Fibroblast of skin of scalp (primary cell): ENCODE data around the gene FBXL16.

Source experiments
- DNase-seq: peaks from one replicate; pipeline ENCODE4 v3.0.0-alpha.2; 2013

FBXL16 gene

DNA sequence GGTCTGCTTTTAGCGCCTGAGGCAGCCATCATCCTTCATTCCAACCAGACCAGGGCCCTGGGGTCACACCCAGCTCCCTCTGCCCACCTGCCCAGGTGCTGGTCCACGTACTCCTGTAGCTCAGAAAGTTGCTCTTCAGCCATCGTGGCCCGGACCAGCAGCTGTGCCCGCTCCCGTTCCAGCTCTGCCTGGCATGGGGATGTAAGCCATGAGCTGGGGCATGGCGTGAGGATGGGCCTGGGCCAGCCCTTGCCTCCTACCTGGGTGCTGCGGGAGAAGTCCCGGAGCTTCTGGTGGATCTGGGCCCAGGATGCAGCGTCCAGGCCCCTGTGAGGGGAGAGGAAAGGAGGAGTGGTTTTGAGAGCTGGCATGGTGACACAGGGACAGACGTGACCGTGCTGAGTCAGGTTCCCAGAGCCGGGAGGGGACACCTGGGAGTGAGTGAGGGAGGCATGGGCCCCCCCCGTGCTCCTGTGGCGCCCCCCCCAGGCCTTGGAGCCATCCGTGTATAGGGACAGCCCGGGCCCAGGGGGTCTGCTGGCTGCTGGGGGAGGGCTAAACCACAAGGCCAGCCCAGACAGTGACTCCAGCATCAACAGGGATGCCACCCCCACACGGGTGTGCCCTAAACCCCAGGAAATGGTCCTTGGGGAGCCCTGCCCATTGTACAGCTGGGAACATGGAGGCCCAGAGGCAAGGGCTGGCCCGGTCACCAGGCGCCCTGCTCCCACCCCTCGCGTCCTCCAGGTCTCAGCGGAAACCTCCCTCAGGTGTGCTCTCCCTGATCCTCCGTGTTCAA, 17.4 kb upstream of the FBXL16 start:
- DNase-seq = no peak

DNA sequence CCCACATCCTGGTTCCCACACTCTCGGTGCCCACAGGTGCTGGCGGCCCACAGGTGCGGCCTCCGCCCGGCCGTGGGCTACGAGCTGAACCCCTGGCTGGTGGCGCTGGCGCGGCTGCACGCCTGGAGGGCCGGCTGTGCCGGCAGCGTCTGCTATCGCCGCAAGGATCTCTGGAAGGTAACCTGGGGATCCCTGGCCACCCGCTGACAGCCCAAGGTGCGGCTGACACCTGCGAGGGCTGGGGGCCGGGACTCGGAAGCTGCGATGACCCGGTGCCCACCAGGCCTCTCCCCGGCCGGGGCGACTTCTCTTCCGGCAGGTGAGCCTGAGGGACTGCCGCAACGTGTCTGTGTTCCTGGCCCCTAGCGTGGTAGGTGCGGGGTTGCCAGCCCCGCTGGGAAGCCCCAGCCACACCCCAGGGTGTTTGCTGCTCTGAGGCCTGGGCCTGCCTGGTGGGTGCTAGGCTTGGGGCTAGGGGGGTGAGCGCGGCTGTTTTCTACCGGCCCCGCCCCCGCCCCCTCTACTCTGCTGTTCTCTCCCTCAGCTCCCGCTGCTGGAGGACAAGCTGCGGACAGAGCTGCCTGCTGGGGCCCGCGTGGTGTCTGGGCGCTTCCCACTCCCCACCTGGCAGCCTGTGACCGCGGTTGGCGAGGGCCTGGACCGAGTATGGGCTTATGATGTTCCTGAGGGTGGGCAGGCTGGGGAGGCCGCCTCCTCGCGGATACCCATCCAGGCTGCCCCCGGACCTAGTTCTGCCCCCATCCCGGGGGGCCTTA, 16.4 kb upstream of the FBXL16 start:
- no peak for DNase-seq

DNA sequence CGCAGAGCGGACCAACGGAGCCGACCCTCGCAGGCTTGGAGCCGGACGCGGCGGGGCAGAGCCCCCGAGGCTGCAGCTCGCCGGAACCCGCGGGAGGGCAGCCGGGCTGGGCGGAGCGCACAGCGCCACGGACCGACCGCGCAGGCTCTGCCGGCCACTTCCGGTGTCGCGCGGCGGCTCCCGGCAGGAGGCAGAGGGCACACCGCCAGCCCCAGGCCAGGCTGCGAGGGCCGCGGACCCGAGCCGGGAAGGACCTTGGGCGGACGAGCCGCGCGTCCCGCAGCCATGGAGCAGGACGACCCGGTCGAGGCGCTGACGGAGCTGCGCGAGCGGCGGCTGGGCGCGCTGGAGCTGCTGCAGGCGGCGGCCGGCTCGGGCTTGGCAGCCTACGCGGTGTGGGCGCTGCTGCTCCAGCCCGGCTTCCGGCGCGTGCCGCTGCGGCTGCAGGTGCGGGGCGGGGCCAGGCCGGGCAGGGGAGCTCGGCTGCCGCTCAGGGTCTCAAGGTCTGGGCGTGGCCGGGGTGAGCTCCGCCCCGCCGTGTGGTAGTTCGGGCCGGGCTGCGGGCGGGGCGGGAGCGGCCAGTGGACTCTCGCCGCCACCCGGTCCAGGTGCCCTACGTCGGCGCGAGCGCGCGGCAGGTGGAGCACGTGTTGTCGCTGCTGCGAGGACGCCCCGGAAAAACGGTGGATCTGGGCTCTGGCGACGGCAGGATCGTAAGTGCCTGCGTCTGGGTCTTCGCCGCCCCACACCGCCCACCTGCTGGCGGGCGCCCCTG, 15.6 kb upstream of the FBXL16 start, which contains the start of gene ANTKMT:
Gene ANTKMT, plus strand, starts transcription at position 157 of the 775 bp plus-strand sequence. Its CDS starts 129 bp downstream, at position 286.
- DNase-seq = peak; percentile 75

DNA sequence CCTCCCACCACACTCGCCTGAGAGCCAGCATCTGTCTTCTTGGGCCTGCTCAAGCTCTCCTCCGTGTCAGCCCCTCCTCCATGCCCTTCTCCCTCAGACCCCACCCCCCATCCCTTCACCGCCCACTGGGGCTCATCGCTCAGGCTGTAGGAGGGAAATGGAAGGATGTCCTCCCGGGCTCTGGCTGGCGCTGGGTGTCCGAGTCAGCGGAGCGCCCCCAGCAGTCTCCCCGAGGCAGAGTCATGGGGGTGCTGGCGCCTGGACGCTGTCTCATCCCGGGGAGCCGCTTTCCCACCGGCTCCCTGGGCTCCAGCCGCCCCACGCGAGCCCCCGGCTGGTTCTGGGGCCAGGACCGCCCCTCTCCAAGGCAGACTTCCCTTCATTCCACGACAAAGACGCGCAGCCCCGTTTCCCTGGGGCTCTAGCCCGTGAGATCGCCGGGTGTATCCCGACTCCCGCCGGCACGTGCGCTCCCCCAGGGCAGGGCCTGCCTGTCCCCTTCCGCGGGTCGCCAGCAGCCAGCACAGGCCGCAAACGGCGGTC, 14.9 kb upstream of the FBXL16 start:
- peak; percentile 75 for DNase-seq

DNA sequence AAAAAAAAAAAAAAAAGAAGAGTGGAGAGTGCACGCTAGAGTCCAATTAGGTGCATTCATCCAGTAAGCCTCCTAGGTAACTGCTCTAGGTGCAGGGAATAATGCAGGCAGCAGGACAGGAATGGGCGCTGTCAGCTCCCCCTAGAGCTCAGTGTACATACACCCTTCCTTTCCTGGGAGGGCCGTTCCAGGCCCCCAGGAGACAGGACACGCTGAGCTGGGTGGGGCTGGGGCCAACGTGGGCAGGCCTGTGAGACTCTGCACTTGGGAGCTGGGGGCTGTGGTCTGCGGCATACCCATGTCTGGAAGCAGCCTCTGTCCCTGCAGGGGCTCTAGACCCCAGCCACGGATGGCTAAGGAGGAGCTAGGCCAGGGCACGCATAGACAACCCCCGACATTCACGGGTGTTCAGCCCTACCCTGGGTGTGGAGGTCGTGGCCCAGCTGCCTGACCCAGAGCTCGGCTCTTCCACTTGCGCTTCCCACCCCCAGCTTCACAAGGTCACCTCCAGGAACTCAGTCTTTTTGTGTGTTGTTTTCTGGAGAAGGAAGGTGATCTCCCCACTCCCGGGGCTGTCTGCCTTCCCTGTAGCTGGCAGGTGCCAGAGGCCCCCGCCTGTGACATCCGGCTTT, 14.3 kb upstream of the FBXL16 start:
- DNase-seq = no peak

DNA sequence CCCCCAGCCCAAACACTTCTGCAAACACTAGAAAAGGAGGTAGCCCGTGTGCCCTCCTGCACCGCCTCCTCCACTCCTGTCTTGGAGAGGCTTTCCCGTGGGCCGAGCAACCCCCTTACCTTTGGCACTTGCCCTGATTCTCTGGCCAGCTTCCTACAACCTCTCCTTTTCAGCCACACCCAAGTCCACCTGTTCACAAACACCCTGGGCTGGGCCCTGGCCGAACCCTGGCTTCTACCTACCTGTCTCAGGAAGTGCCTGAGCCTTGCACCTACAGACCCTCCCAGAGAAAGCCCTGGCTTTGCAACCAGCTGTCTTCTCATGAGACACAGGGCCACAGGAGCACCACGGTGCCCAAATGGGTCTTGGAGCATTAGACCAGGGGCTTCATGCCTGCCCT, 13.3 kb upstream of the FBXL16 start:
- no peak for DNase-seq

DNA sequence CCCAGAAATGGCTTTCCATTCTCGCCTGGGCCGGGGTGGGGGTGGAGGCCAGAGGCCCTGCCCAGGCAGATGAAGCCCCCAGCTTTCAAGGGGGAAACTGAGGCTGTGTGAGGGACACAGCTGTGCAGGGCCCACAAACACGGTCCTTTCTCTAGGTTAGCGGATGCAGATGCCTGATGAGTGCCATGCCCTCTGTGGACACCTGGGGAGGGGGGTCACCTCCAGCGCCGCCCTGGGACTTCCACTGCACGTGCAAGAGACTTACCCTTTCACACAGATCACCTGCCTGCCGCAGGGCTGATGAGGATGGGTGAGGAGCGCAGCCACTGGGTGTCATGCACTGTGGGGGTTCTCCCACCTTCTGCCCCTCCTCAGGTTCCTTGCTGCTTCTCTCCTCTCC, 12.8 kb upstream of the FBXL16 start:
- no peak for DNase-seq

DNA sequence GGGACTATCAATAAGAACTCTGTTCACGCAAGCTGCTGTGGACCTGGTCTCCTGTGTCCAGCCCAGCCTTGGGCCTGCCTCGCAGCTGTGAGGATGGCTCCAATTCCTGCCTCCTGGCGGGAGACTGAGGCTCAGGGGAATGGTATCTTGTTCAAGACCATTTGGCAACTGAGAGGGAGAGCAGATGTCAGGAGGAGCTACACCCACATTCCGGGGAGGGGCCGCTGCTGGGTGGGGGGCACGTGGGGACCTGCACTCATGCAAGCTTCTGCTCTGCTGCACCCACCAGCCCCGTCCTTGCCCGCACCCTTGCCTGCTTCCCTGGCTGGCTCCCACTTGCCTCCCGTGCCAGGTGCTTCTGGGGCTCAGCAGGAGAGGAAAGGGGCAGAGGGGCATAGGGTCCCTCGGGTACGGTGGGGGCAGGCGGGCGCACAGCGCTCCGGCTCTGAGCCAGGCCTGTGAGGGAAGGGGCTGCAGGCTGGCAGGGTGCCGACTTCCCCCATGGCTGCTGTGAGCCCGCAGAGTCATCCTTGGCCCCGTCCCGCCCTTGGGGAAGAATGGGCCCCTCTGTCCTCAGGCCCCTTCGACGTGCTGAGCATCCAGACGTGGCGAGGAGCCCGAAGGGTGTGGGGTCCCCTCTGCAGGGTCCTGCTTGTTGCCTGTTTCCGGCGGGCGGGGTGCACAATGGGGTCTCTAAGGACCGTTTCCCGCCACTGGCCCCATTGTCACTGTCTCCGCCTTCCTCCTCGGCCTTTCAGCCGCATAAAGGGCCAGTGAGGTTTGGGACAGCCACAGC, 12.0 kb upstream of the FBXL16 start:
- no peak for DNase-seq

DNA sequence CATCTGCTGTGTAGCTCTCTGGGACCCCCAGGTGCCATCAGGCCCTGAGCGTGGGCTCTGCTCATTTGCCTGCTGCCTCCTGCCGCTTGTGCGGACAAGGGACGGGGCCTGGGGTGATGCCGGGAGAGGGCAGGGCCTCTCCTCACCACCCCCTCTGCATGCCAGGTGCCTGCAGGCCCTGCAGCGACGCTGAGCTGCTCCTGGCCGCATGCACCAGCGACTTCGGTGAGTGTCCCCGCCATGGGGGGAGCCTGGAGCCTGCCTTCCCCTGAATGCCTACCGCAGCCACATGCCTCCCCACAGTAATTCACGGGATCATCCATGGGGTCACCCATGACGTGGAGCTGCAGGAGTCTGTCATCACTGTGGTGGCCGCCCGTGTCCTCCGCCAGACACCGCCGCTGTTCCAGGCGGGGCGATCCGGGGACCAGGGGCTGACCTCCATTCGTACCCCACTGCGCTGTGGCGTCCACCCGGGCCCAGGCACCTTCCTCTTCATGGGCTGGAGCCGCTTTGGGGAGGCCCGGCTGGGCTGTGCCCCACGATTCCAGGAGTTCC, 11.2 kb upstream of the FBXL16 start:
- DNase-seq = no peak

DNA sequence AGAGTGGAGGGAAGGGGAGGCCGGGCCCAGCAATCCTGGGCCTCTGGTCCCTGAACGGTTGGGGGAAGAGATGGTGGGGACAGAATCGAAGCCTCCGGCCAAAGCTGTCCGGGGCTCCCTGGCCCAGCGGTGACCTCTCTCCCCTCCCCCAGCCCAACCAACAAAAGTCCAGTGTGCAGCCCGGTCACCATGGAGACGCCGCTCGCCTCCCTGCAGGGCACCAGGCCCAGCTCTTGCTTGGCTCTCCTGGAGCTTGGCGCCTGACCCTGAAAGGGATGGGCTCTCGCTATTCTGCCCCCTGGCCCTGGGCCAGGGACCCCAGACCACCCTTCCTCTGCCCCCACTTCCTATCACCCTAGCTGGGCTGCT, 10.6 kb upstream of the FBXL16 start:
- no peak for DNase-seq

DNA sequence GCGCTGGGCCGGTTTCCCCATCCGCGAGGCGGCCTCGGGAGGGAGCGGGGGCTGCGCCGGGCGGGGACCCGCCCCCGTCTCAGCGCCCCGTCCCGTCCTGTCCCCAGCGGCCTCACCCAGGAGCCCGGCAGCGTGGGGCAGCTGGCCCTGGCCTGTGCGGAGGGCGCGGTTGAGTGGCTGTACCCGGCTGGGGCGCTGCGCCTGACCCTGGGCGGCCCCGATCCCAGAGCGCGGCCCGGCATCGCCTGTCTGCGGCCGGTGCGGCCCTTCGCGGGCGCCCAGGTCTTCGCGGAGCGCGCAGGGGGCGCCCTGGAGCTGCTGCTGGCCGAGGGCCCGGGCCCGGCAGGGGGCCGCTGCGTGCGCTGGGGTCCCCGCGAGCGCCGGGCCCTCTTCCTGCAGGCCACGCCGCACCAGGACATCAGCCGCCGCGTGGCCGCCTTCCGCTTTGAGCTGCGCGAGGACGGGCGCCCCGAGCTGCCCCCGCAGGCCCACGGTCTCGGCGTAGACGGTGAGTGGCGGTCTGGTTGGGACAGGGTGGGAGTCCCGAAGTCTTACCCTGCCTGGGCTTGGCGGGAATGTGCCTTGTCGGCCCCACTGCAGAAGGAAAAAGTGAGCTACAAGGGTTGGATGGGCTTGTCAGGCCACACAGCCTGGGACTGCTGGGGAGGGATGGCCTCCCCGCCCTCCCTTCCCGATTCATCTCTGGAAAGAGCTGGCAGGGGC, 10.0 kb upstream of the FBXL16 start:
- peak; percentile 42 for DNase-seq

DNA sequence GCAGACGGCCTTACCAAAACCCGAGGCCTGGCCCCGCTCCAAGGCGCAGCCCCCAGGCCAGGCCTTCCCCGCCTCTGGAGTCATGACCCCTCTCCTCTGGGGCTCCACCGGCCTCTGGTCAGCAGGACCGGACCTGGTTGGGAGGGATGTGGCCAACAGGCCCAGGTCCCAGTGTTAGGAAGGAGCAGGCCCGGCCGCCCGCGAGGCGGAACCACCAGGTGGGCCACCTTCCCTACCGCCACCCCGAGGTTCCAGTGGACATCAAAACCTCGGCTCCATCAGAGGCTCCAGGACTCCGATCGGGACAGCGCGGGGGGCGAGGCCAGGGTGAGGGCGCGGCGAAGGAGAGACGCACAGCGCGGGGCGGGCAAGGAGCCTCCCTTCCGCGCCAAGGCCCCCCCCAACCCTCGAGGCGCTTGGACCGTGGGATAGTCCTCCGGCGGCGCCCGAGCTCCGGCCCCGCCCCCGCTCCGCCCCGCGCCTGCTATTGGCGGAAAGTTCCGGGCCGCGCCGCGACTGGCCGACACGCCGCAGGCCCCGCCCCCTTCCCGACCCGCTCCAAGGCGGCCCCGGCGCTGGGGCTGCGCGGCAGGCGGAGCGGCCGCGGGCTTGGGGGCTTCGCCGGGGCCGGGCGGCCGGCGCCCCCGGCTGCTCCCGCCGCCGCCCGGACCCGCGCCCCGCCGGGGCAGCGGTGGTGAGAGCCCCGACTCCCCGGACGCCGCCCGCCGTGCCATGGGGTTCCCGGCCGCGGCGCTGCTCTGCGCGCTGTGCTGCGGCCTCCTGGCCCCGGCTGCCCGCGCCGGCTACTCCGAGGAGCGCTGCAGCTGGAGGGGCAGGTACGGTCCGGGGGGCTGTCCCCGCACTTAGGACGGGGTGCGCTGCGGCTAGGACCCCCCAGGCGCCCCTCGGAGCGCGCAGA, 9.2 kb upstream of the FBXL16 start, which contains the start of gene METRN:
Gene METRN, plus strand, starts transcription at position 561 of the 919 bp plus-strand sequence. Its CDS starts 172 bp downstream, at position 733.
- peak; percentile 88 for DNase-seq

DNA sequence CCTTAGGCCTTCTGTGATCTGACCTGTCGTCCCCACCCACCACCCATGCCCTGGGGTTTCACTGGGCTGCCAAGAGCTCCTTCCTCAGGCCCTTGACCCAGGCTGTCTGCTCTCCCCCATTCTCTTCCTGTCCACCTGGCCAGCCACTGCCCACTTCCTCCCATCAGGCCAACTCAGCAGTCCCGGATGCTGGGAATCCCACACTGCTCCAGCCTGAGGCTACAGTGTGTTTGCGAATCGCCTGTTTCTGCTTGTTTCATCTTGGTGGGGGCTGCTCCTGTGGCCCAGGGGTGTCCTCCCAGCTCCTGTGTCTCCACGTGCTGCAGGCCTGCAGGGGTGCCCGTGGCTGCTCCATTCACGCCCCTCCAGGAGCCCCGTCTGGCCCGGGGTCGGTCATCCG, 8.5 kb upstream of the FBXL16 start:
- DNase-seq = no peak

DNA sequence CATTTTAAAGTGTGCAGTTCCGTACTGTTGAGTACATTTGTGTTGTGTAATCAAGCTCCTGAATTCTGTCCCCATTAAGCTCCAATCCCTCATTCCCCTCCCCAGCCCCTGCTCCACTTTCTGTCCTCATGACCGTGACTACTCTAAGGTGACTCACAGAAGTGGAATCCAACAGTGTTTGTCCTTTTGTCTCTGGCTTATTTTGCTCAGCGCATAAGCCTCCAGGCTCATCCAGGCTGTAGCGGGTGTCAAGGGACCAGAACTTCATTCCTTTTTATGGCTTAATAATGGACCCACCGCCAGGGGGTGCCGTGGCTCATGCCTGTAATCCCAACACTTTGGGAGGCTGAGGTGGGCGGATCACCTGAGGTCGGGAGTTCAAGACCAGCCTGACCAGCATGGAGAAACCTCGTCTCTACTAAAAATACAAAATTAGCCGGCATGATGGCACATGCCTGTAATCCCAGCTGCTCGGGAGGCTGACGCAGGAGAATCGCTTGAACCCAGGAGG, 7.2 kb upstream of the FBXL16 start:
- peak; percentile 95 for DNase-seq

DNA sequence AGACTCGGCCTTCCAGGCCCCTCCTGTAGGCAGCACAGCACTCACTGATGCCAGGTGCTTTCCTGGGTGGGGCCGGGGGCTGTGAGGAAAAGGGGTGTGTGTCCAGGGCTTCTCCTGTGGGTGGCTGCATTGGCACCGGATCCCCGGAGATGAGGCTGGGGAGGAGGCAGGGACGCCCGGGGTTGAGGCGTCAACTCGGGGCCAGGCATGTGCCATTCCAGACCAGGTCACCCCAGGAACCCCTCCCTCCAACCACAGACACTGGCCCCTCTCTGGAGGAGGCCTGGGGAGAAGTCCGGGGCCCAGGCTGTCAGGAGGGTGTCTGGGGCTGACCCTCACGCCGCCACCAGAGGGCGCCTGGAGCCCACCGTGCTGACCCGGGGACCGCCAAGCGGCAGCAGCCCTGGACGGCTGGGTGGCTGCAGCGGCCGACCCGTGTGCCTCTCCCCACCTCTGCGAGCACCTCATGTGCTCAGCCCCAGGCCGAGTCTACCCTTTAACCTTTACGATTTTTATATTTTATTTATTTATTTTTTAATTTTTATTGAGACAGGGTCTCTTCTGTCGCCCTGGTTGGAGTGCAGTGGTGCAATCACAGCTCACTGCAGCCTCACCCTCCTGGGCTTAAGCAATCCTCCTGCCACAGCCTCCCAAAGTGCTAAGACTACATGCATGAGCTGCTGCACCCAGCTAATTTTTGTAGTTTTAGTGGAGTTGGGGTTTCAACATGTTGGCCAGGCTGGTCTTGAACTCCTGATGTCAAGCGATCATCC, 6.1 kb upstream of the FBXL16 start:
- peak; percentile 64 for DNase-seq

DNA sequence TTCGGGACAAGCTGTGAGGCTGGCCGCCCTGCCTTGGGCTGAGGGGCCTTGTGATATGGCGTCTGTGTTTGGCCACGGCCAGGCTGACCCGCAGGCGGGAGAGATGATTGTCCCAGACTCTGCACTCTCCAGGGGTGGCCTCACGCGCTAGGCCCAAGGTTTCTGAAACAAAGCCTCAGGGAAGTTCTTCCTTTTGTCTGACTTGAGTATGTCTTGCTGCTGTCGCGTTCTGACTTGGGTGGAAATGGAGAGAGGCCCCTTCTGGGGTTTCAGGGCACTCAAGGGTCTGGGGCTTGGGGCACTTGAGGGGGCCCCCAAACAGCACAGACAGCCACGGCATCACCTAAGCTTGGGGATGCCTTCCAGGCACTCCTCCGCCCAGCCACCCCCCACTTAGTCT, 5.5 kb upstream of the FBXL16 start:
- no peak for DNase-seq

DNA sequence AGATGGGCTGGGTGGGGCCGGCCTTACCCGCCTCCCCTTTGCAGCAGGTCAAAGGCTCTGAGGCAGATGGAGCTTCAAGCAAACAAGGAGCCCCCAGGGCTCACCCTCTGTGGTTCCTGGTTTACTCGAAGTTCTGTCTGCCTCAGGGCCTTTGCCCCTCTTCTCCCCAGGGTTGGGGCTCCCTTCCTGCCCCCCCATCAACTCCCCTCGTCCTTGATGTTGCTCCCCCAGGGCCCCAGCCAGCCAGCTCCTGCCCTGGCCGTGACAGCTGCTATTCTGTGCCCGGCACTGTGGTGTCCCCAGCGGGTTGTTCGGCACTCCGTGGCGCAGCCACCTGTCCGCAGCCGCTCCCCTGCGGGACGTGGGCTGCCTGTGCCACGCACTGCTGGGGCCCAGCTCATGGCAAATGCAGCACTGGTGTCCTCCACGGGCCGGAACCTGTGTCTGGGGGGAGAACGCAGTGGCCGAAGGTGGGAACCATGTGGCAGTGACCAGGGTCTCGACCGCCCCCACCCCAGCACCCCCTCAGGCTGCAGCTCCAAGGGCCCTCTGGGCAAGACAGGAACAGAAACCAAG, 5.0 kb upstream of the FBXL16 start:
- DNase-seq = no peak
